Astrocyte of the spinal cord (primary cell): ENCODE data around the gene SUMO3.

Experiments
- DNase-seq: peaks from one replicate; pipeline ENCODE4 v3.0.0; 2011; ENCODE audit warnings: low read depth, low spot score
- H3K4me3 ChIP-seq: 2 replicates; pipeline ENCODE4 v1.5.1; 2011; ENCODE audit warnings: low read depth, mild to moderate bottlenecking, low read length, moderate library complexity
- in situ Hi-C: cut with HindIII; loops from 2 replicates; pipeline ENCODE4 v1.10.0; 2017; ENCODE audit warnings: low sequenced_read_pairs
- TF ChIP-seq, protein P1 (sequence below): IDR thresholded peaks from 2 replicates; pipeline ENCODE4 v1.5.1; 2012; ENCODE audit warnings: low read depth, mild to moderate bottlenecking, low read length, inconsistent platforms

Gene SUMO3

DNA sequence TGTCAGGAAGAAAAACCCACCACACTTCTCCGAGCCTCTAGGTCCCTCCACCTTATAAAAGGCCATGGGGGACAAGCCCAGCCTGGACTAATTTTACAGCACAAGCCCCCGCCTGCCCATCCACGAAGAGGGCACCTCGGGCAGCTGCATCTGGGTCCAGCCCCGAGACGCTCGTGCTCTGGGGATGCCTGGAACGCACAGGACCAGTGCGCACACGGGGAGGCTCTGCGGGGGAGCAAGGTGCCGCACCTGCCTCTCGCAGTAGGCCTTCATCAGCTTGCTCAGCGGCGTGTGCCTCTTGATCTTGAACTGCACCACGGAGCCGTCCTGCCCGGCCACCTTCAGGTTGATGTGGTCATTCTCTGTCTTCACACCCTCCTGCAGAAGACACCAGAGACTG is 4.1 kb downstream of the SUMO3 start:
- no peak overlapping the region for H3K4me3 ChIP-seq
- TF ChIP-seq, protein P1, sequence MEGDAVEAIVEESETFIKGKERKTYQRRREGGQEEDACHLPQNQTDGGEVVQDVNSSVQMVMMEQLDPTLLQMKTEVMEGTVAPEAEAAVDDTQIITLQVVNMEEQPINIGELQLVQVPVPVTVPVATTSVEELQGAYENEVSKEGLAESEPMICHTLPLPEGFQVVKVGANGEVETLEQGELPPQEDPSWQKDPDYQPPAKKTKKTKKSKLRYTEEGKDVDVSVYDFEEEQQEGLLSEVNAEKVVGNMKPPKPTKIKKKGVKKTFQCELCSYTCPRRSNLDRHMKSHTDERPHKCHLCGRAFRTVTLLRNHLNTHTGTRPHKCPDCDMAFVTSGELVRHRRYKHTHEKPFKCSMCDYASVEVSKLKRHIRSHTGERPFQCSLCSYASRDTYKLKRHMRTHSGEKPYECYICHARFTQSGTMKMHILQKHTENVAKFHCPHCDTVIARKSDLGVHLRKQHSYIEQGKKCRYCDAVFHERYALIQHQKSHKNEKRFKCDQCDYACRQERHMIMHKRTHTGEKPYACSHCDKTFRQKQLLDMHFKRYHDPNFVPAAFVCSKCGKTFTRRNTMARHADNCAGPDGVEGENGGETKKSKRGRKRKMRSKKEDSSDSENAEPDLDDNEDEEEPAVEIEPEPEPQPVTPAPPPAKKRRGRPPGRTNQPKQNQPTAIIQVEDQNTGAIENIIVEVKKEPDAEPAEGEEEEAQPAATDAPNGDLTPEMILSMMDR: no peak
- no peak for DNase-seq
- in situ Hi-C loops: no loop called here

DNA sequence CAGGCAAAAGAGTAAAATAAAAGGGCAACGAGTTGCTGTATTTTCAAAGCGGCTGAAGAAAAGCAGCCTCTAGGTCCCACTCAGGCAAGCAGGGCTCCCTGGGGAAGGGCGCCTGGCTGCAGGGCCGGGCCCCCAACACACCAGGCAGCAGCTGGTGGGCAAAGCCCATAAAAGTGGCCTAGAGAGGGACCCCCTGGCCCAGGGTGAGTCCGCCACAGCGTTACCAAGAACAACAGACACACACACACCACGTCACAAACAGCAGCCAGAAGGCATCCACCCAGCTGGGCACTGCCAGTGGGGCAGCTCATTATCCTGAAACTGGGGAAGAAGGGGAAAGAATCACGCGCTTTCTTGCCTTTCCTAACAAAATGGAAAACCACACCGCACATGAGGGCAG is 4.7 kb downstream of the SUMO3 start:
- H3K4me3 ChIP-seq: no peak overlapping the region
- in situ Hi-C loops: no loop called here
- TF ChIP-seq, protein P1: no peak
- no peak for DNase-seq

DNA sequence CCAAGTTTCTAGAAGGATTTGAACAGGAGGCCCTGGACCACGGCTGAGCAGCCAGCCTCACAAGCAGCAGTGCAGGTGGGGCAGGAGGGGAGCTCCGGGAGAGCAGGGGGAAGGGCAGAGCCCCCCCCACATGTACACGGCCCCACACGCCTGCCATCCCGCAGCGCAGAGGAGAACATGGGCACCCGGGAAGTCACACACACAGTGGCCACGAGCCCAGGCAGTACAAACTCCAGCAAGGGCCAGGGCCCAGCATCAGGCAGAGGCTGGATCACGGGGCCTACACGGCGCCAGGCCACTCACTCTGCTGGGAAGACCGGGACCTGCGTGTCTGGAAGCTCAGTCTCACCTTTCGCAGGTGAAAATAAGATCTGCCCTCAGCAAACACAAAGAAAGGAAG is 5.2 kb downstream of the SUMO3 start:
- DNase-seq: no peak
- no peak overlapping the region for H3K4me3 ChIP-seq
- in situ Hi-C loops: no loop called here
- TF ChIP-seq, protein P1: no peak

DNA sequence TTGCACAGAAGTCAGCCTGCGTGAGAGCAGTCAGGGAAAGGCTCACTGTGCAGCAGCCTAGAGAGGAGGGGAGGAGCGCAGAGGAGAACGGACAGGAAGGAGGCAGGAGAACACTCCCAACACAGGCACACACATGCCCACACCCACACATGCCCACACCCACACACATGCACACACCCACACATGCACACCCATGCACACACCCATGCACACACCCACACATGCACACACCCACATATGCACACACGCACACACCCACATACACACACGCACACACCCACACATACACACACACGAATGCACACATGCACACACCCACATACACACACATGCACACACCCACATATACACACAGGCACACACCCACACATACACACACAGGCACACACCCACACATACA is 7.1 kb downstream of the SUMO3 start:
- H3K4me3 ChIP-seq: no peak overlapping the region
- in situ Hi-C loops: no loop called here
- TF ChIP-seq, protein P1: no peak
- DNase-seq: no peak

DNA sequence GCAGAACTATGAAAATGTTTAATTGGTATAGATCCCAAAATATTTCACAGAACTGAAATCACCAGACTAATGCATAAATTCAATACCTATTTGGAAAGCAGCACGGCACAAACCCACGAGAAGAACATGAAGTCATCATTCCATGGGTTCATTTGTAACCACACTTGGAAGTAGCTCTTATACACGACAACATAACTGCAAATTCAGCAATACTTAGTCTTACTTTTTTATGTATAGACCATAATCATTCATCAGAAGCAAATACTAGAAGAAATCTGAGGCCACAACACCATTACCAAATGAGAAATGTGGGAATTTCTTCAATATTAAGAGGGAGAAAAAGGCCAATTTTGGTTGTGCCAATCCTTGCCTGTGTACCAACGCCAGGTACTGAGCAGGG is 12.0 kb downstream of the SUMO3 start:
- TF ChIP-seq, protein P1: no peak
- DNase-seq: no peak
- in situ Hi-C loops: no loop called here
- H3K4me3 ChIP-seq: no peak overlapping the region

DNA sequence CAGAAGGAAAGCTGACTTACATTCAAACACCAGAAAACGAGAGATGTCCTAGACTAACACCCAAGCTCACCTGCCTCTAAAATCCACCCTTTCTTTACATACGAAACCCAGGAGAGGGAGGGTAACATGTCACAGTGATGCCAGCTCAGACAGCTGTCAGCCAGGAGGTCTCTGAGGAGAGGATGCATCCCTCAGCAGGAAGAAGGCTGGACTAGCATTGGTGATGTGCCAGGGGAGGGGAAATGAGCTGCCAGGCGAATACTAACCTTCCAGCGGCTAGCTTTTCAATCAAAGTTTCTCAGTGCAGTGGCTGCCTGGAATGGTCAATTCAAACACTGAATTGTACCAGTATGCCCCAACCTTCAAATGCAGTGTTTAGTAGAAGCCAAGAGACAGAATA is 12.6 kb downstream of the SUMO3 start:
- no peak for DNase-seq
- H3K4me3 ChIP-seq: no peak overlapping the region
- TF ChIP-seq, protein P1: no peak
- in situ Hi-C loops: no loop called here

DNA sequence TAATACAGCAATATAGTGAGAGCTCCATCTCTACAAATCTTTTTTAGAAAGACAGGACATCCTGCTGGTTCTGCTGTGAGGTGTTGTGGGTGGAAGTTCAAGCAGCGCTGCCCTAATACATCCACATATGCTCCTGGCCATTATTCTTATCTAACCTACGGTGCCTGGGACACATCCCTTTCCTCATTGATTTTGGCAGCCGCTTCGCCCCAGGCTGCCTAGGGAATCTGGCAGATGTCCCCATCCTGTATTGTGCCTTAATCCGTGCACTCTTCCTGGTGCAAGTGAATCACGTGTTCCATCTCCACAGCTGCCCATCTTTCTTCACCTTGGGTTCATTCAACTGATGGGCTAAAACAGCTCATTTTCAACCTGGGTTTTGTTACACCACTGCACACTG is 13.1 kb downstream of the SUMO3 start:
- no peak for DNase-seq
- in situ Hi-C loops: no loop called here
- TF ChIP-seq, protein P1: no peak
- H3K4me3 ChIP-seq: no peak overlapping the region
